GM12873 (cell line): ENCODE results near the gene MTMR6.

Experiments used
- TF ChIP-seq, protein P1 (sequence below): IDR thresholded peaks from 2 replicates; pipeline ENCODE4 v1.5.1; 2012; ENCODE audit warnings: low read depth, mild to moderate bottlenecking, moderate library complexity, low read length, control low read depth; ENCODE audit not compliant: insufficient read depth; ENCODE audit errors: missing control alignments

The MTMR6 gene

DNA sequence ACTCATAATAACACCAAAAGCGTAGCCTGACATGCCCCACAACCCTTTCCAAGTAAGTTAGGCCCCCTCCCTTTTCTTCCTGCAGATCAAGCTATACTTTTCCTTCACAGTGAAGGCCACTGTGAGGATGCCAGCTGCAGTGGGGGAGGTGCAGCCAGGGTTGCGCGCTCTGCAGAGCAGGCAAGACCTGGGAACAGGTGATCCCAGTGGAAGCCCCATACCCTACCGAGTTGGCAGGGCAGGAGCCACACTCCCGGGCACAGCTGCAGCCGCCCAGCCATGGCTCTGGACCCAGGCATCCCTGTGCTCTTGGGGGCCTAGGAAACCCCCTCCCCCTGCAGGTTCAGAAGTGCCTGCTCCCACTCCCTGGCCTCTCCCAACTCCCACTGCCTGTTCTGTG, 18.7 kb downstream of the MTMR6 start:
- TF ChIP-seq, protein P1, sequence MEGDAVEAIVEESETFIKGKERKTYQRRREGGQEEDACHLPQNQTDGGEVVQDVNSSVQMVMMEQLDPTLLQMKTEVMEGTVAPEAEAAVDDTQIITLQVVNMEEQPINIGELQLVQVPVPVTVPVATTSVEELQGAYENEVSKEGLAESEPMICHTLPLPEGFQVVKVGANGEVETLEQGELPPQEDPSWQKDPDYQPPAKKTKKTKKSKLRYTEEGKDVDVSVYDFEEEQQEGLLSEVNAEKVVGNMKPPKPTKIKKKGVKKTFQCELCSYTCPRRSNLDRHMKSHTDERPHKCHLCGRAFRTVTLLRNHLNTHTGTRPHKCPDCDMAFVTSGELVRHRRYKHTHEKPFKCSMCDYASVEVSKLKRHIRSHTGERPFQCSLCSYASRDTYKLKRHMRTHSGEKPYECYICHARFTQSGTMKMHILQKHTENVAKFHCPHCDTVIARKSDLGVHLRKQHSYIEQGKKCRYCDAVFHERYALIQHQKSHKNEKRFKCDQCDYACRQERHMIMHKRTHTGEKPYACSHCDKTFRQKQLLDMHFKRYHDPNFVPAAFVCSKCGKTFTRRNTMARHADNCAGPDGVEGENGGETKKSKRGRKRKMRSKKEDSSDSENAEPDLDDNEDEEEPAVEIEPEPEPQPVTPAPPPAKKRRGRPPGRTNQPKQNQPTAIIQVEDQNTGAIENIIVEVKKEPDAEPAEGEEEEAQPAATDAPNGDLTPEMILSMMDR: no peak

GRCh38 chr13:25267715-25268114, 19.6 kb downstream of the MTMR6 start:
- TF ChIP-seq, protein P1: peak; percentile 35

GRCh38 chr13:25266706-25267105, 20.6 kb downstream of the MTMR6 start:
- TF ChIP-seq, protein P1: no peak

- TF ChIP-seq, protein P1: no peak
Measured at GRCh38 chr13:25262261-25262660, 25.0 kb downstream of the MTMR6 start.

- TF ChIP-seq, protein P1: no peak
Measured at GRCh38 chr13:25253702-25254101, 33.6 kb downstream of the MTMR6 start.

- TF ChIP-seq, protein P1: no peak
Measured at GRCh38 chr13:25252752-25253151, 34.5 kb downstream of the MTMR6 start.

- TF ChIP-seq, protein P1: no peak
Measured at GRCh38 chr13:25252225-25252624, 35.1 kb downstream of the MTMR6 start.
